GM18868 (cell line): ENCODE results near the gene SEPHS2.
"Not testable (repeated sequence)": the region's sequence is repeated elsewhere in the genome, so short reads cannot be mapped to it uniquely, and the experiment has no call there.

Experiments used
- ATAC-seq: cut with Tn5 transposase; IDR thresholded peaks from one replicate; pipeline ENCODE4 v1.9.1; 2021; ENCODE audit warnings: mild to moderate bottlenecking, moderate library complexity; ENCODE audit not compliant: unreplicated experiment

Gene SEPHS2

GRCh38 chr16:30445408-30446202 lies at the start of gene SEPHS2:
Gene SEPHS2, minus strand, starts transcription at chr16:30445874. Its CDS starts 147 bp downstream, at chr16:30445727.
- peak; percentile 95 for ATAC-seq

DNA sequence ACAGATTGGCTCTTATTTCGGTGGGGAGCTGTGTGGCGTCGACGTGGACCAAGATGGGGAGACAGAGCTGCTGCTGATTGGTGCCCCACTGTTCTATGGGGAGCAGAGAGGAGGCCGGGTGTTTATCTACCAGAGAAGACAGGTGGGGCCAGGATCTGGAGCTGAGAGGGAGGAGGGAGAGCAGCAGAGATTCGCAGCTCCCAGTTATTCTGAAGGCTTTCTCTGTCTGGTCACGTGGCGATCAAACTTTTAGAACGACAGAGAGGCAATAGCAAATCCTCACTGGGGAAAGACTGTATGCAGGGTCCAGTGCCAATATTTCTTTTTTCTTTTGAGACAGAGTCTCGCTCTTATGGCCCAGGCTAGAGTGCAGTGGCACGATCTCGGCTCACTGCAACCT lies 49.0 kb upstream of the SEPHS2 start:
- no peak for ATAC-seq

- ATAC-seq: no peak
These were observed 48.3 kb upstream of the SEPHS2 start for GRCh38 chr16:30493941-30494488.

DNA sequence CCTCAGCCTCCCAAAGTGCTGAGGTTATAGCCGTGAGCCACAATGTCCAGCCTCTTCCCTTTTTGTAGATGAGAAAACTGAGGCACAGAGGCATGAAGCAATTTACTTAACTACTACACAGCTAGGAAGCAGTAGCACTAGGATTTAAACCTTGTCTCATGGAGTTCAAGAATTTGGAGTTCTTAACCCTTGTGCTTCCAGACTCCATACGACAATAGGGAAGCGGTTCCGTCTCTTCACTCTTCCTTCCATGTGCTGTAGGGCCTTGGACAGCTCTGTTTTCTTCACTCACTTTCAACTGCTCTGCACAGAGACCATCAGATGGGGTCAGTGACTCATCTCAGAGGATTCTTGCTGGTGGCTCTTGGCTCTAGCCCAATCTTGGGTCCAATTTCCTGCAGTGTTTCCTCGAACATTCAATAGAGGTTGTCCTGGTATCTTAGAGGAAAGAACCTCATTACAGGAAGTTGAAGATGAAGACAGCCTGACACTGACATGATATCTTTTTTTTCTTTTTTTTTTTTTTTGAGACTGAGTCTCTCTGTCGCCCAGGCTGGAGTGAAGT lies 46.2 kb upstream of the SEPHS2 start:
- ATAC-seq: no peak

- ATAC-seq: no peak
These were observed 45.6 kb upstream of the SEPHS2 start for GRCh38 chr16:30491229-30491628.

DNA sequence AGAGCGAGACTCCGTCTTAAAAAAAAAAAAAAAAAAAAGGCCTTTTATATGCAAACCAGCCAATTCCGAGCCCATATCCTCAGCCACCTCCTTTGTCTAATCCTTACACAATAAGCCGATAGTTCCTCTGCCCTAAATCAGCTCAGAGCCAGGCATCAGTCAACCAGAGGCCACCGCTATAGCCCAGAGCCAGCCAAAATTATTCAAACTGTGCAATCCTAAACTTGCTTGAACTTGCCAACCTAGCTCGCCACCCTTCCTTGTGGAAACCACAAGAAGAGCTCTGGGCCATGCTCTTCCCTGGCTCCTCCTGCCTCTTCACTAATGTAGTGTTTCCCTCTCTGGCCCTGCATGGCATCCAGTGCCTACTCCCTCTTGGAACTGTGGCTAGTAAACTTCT lies 44.5 kb upstream of the SEPHS2 start:
- no peak for ATAC-seq

DNA sequence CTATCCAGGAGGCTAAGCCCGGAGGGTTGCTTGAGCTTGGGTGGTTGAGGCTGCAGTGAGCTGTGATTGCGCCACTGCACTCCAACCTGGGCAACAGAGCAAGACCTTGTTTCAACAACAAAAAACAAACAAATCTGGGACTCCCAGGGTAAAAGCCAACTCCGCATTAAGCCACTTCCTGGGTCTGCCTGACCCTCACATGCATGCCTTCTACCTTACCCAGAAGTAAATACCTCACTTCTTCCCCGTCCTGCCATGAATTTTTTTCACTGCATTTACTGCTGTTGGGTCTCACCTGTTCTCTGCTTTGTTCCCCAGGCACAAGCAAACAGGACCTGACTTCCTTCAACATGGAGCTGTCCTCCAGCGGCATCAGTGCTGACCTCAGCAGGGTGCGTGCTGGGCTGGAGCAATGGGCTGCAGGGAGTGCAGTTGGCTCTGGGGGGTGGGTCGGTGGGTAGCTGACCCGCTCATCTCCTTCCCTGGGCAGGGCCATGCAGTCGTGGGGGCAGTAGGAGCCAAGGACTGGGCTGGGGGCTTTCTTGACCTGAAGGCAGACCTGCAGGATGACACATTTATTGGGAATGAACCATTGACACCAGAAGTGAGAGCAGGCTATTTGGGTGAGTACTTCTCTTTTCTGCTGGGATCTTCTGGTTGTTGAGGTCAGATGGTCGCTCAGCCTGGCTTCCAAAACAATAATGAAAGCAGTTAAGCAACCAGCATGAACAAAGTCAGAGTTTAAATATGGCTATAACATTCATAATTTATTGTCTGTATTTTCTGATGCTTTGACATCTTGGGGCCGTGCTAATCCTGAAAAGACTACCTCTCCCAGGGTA lies 43.3 kb upstream of the SEPHS2 start:
- no peak for ATAC-seq

GRCh38 chr16:30485818-30486436 lies 40.3 kb upstream of the SEPHS2 start:
- ATAC-seq: no peak

DNA sequence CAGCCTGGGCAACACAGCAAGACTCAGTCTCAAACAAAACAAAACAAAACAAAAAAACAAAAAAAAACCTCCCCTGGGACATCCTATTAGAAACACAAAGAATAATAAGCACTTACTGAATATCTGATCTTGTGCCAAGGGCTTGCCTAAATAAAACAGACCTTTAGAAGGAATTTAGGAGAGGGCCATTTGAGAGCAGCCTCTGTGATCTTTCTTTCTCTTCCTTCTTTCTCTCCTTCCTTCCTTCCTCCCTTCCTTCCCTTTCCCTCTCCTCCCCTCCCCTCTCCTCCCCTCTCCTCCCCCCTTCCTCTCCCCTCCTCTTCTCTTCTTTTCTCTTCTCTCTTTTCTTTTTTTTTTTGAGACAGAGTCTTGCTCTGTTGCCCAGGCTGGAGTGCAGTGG lies 39.2 kb upstream of the SEPHS2 start:
- ATAC-seq: no peak

DNA sequence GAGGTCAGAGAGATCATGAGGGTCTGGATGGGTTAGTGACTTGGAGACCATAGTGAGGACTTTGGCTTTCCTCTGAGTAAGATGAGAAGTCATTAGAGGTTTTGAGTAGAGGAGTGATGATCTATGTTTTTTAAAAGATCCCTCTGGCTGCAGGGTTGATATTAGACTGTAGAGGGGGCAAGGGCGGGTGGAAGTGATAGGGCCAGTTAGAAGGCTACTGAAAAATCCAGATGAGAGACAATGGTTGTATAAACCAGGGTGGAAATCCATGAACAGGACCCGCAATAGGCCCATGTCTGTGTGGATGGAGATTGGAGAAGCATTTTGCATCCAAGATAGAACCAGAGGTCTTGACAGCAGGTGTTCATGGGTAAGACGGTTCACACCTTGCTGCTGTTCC lies 36.7 kb upstream of the SEPHS2 start:
- no peak for ATAC-seq

GRCh38 chr16:30481381-30481780 lies 35.7 kb upstream of the SEPHS2 start:
- no peak for ATAC-seq

DNA sequence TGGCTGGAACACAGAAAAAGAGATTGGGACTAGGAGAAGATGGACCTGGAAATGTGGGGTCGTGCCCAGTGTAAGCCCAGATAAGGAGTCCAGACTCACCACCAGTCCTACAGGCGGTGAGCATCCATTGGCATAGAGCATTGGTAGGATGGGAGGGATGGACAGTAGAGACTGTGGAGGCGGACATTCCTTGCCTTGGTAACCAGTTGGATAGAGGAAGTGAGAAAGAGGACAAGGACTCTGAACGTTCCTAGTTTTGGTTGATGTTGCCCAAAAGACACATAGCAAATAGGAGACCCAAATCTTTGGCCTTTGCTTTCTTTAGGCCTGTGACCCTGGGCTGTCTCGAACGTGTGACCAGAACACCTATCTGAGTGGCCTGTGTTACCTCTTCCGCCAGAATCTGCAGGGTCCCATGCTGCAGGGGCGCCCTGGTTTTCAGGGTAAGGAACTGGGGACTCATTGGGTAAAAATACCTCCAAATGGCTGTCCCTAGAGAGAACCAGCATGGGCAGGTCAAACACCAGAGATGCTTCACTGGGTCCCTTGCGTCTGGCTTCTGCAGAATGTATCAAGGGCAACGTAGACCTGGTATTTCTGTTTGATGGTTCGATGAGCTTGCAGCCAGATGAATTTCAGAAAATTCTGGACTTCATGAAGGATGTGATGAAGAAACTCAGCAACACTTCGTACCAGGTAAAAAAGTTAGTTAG lies 33.2 kb upstream of the SEPHS2 start:
- no peak for ATAC-seq

- not testable (repeated sequence) for ATAC-seq
These were observed 32.1 kb upstream of the SEPHS2 start for GRCh38 chr16:30477773-30478172.

DNA sequence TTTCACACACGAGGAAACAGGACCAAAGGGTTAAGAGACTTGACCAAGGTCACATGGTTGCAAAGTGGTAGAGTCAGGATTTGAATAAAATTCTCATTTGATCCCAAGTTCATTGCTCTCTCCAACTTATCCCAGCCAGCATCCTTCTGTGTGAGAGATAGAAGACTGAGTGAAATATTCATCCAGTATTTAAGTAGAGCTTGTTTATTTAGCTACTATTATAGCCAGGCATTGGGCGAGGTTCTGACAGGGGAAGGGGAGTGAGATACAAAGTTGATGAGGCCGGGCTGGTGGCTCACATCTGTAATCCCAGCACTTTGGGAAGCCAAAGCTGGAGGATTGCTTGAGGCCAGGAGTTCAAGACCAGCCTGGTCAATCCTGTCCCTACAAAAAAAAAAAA lies 31.3 kb upstream of the SEPHS2 start:
- no peak for ATAC-seq

DNA sequence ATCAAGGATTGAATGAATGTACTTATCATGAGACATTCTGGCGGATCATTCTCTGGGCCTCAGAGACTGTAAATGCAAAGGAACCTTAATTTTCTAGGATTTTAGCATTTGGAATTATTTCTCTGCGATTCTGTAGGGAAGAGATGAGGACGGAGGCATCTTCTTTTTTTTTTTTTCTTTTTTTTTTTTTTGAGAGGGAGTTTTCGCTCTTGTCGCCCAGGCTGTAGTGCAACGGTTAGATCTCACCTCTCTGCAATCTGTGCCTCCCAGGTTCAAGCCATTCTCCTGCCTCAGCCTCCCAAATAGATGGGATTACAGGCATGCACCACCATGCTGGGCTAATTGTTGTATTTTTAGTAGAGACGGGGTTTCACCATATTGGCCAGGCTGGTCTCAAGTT lies 29.0 kb upstream of the SEPHS2 start:
- no peak for ATAC-seq

- ATAC-seq: no peak
These were observed 28.4 kb upstream of the SEPHS2 start for GRCh38 chr16:30474074-30474452.

DNA sequence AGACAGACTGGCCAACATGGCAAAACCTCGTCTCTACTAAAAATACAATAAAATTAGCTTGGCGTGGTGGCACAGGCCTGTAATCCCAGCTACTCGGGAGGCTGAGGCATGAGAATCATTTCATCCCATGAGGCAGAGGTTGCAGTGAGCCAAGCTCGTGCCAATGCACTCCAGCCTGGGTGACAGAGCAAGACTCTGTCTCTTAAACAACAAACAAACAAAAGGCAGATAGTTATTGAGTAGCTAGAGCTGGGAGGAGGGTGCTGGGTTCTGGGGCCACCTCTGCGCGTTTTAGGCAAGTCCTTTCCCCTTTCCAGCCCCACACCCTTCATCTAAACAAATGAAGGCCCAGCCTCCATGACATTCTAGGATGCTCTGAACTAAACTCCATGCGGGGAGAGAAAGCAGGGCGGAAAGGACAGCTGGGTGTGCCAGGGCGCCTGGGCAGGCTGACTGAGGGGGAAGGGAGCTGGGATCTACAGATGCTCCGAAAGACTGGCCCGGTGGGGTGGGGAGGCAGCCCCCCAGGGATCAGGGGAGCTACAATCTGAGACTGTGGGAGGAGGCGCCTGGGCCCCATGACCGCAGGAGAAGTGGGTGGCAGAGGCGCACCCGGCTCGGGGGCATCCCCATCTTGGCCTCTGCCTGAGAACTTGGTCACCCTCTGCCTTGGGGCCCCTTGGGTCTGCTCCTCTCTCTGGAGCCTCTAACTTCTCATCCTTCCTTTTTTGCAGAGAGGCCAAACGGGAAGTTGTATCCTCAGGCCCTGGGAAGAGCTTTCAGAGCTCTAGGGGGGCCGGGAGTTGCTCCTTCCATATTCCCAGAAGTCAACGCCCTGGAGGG lies 27.8 kb upstream of the SEPHS2 start:
- no peak for ATAC-seq

GRCh38 chr16:30472328-30472942 lies 26.8 kb upstream of the SEPHS2 start, which contains the start of gene ITGAL:
Gene ITGAL, plus strand, starts transcription at chr16:30472742. Its CDS starts 96 bp downstream, at chr16:30472838.
- ATAC-seq: peak; percentile 49

DNA sequence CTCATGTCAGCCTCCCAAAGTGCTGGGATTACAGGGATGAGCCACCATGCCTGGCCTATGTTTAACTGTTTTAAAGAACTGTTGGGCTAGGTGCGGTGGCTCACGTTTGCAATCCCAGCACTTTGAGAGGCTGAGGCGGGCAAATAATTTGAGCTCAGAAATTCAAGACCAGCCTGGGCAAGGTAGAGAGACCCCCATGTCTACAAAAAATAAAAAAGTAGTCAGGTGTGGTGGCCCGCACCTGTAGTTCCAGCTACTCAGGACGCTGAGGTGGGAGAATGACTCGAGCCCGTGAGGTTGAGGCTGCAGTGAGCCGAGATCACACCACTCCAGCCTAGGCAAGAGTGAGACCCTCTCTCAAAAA lies 24.9 kb upstream of the SEPHS2 start:
- no peak for ATAC-seq
